Thyroid gland (tissue), 4 donors: ENCODE data around the gene CREBRF.

ENCODE experiments used
- CTCF ChIP-seq, 6 experiments: fragments of 200-600 bp in 3 of 6; fragments of 450-650 bp in 3 of 6; sonication (generic) in 3 of 6; IDR thresholded peaks; one replicate each; pipeline ENCODE4 v1.5.1; 2016 to 2019; ENCODE audit warnings: antibody characterized with exemption in 6 of 6, mild to moderate bottlenecking in 2 of 6, inconsistent platforms in 1 of 6, moderate library complexity in 1 of 6
- POLR2A ChIP-seq, 2 donors: fragments of 450-650 bp; IDR thresholded peaks; one replicate each; pipeline ENCODE4 v1.6.1; 2017; ENCODE audit warnings: antibody characterized with exemption in 2 of 2, mild to moderate bottlenecking in 2 of 2, moderate library complexity in 1 of 2

GRCh38 chr5:173144200-173145176 lies 88.3 kb downstream of the CREBRF start, which contains the start of gene BNIP1:
- TF ChIP-seq POLR2A (IDR thresholded peaks at IDR 0.05), result peak in 1 of 2 donors; percentile 75
- TF ChIP-seq CTCF (IDR thresholded peaks at IDR 0.05), result peak; percentile 76 to 95 (median 86)
